Activated T-cell treated with anti-CD3 and anti-CD28 coated beads, Interleukin-2, amount 50 U/mL, for 1 hour (primary cell): ENCODE results near the gene DDAH2.

ENCODE experiments used
- DNase-seq: peaks from one replicate; pipeline ENCODE4 v3.0.0-alpha.2; 2020

DDAH2 gene

GRCh38 chr6:31729979-31730630 is 1.0 kb upstream of the DDAH2 start:
- peak; percentile 78 for DNase-seq

GRCh38 chr6:31729515-31729978 is 448 bp upstream of the DDAH2 start:
- DNase-seq, result peak; percentile 86

GRCh38 chr6:31727717-31728671 is 1.1 kb downstream of the DDAH2 start:
- no peak for DNase-seq

- DNase-seq, result no peak
Measured at GRCh38 chr6:31727034-31727716, 1.9 kb downstream of the DDAH2 start.

GRCh38 chr6:31725502-31726350 is 3.4 kb downstream of the DDAH2 start:
- no peak for DNase-seq

- no peak for DNase-seq
Measured at GRCh38 chr6:31723980-31724691, 5.0 kb downstream of the DDAH2 start.

- DNase-seq, result no peak
Measured at GRCh38 chr6:31723245-31723979, 5.7 kb downstream of the DDAH2 start, which contains the start of gene MPIG6B. TSS of gene MPIG6B (plus strand) at chr6:31723373. CDS start at chr6:31723384, 11 bp downstream.

GRCh38 chr6:31722173-31722572 is 6.9 kb downstream of the DDAH2 start:
- no peak for DNase-seq

- DNase-seq, result no peak
Measured at GRCh38 chr6:31721351-31722020, 7.6 kb downstream of the DDAH2 start, which contains the start of gene LY6G6C. TSS of gene LY6G6C (minus strand) at chr6:31721746. CDS start at chr6:31721679, 67 bp downstream.

- no peak for DNase-seq
Measured at GRCh38 chr6:31720196-31720770, 8.8 kb downstream of the DDAH2 start.

- no peak for DNase-seq
Measured at GRCh38 chr6:31719001-31719400, 10.1 kb downstream of the DDAH2 start.

- no peak for DNase-seq
Measured at GRCh38 chr6:31718265-31718664, 10.8 kb downstream of the DDAH2 start.

- DNase-seq, result no peak
Measured at GRCh38 chr6:31717499-31718222, 11.4 kb downstream of the DDAH2 start.

- DNase-seq, result no peak
Measured at GRCh38 chr6:31715022-31715958, 13.8 kb downstream of the DDAH2 start, which contains the start of gene LY6G6D. TSS of gene LY6G6D (plus strand) at chr6:31715348. CDS start at chr6:31715356, 8 bp downstream.

- no peak for DNase-seq
Measured at GRCh38 chr6:31713991-31714684, 15.0 kb downstream of the DDAH2 start.

GRCh38 chr6:31713465-31713864 is 15.6 kb downstream of the DDAH2 start:
- DNase-seq, result no peak

GRCh38 chr6:31712296-31712695 is 16.8 kb downstream of the DDAH2 start:
- DNase-seq, result no peak
